Measurements from ENCODE around the gene ANKS1B.
A peak's percentile ranks its signal among the peaks of the same experiment; 100 is the strongest.

The ANKS1B gene

DNA sequence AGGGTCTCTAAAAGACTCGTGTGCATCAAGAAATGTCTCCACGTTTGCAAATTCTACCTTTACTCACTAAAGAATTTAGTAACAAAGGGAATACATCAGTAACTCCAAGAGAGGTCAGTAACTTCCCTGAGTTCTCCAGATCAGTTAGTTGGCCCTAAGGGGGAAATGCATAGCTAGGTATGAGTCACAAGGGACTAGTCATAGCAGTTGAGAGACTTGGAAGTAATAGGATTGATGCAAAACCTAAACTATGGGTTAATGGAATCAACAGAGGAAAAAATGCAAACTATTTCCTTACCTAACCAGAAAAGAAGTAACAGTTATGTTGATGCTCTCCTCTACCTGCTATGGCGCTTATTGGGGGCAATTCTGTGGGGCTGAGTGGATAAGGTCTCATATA lies 486.0 kb downstream of the ANKS1B start:
- Histone ChIP-seq H3K36me3 (ENCODE audit: control insufficient read depth, insufficient read depth, low read length) (no peaks in the 10 kb centered on the region), H3K27me3 (ENCODE audit: control insufficient read depth, insufficient read depth, low read length) (no peaks in the 10 kb centered on the region)

DNA sequence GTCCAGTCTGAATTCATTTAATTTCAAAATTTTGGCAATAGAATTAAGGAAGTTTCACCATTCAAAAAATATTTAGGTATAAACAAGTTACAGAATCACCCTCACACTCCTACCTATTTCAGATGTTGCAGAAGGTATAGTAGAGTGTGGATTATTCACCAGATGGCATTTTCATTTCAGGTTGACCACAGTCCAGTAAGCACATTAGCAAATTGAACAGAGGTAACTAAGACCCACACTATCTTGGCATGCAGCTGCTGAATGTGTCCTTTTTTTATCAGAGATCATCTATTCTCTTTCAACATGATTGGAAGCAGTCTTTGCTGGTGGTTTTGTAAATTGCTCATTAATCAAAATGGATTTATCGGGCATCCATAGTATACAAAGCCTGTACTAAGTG lies 488.9 kb downstream of the ANKS1B start:
- H3K27me3 ChIP-seq (ENCODE audit: control insufficient read depth, insufficient read depth, low read length), result no peaks in the 10 kb centered on the region
- H3K4me1 ChIP-seq (ENCODE audit: control insufficient read depth, insufficient read depth, low read length), result no peaks in the 10 kb centered on the region
- no peaks in the 10 kb centered on the region for H3K36me3 ChIP-seq (ENCODE audit: control insufficient read depth, insufficient read depth, low read length)
- no peak overlapping the region for H3K27ac ChIP-seq (ENCODE audit: low read depth, low read length)
- H3K4me3 ChIP-seq (ENCODE audit: low read length), result no peak overlapping the region
- H3K9ac ChIP-seq (ENCODE audit: low read length), result no peak overlapping the region

More for the DNA sequence above, 486.0 kb downstream of the ANKS1B start:
- Histone ChIP-seq H3K27ac (ENCODE audit: low read depth, low read length) (no peak overlapping the region), H3K9ac (ENCODE audit: low read length) (no peak overlapping the region), H3K4me1 (ENCODE audit: control insufficient read depth, insufficient read depth, low read length) (no peaks in the 10 kb centered on the region), H3K4me3 (ENCODE audit: low read length) (no peak overlapping the region)

DNA sequence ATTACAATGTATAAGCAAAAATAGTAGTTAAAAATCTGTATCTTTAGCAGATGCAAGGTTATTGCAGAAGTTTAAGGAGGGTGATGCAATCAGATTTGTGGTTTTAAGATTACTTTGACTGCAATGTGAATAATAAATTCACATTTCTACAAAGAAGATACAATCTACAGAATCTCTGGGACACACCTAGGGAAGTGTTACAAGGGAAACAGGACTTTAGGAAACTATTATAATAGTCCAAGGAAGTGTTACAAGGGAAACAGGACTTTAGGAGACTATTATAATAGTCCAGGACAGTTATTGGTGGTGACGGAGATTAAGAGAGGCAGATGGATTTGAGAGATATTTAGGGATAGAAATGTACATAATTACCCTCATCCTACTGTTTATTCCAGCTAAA lies 491.5 kb downstream of the ANKS1B start:
- Histone ChIP-seq H3K4me1 (ENCODE audit: control insufficient read depth, insufficient read depth, low read length) (no peaks in the 10 kb centered on the region), H3K27me3 (ENCODE audit: control insufficient read depth, insufficient read depth, low read length) (no peaks in the 10 kb centered on the region), H3K36me3 (ENCODE audit: control insufficient read depth, insufficient read depth, low read length) (no peaks in the 10 kb centered on the region), H3K4me3 (ENCODE audit: low read length) (no peak overlapping the region), H3K27ac (ENCODE audit: low read depth, low read length) (no peak overlapping the region), H3K9ac (ENCODE audit: low read length) (no peak overlapping the region)

DNA sequence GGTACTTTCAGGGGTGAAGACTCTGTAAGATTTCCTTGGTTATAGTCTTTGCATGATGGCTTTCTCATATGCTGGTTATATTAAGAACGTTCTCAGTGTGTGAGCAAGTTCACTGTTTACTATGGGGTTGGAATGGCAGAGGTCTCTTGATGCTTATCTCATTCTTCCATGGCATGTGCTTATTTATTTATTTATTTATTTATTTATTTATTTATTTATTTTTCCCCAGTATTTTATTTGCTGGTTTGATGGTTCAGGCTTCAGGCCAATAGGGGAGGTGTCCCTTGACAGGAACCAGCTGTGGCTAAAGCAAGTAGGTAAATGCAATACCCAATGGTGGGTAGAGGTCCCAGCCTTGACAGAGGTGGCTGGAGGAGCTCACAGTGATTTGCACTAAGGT lies 498.5 kb downstream of the ANKS1B start:
- Histone ChIP-seq H3K27ac (ENCODE audit: low read depth, low read length) (no peak overlapping the region), H3K4me1 (ENCODE audit: control insufficient read depth, insufficient read depth, low read length) (no peaks in the 10 kb centered on the region), H3K27me3 (ENCODE audit: control insufficient read depth, insufficient read depth, low read length) (no peaks in the 10 kb centered on the region), H3K36me3 (ENCODE audit: control insufficient read depth, insufficient read depth, low read length) (no peaks in the 10 kb centered on the region), H3K9ac (ENCODE audit: low read length) (no peak overlapping the region), H3K4me3 (ENCODE audit: low read length) (no peak overlapping the region)

DNA sequence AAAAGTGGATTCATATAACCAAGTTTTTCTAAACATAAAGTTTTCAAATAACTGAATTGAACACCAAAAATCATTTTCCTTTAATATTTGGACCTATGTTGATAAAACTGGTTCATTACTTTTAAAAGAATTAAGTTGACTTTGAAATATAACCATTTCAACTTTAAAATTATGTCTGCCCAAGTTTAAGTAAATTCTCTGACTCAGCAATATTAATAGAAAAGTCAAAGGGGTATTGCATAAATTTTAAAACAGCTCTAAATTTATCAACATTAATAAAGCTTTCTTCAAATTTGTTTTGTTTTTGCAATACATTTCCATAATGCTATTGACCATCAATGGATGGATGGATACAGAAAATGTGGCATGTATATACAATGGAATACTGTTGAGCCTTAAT lies 505.6 kb downstream of the ANKS1B start:
- no peak overlapping the region for H3K27ac ChIP-seq (ENCODE audit: low read depth, low read length)
- H3K4me3 ChIP-seq (ENCODE audit: low read length), result no peak overlapping the region
- H3K27me3 ChIP-seq (ENCODE audit: control insufficient read depth, insufficient read depth, low read length), result no peaks in the 10 kb centered on the region
- H3K9ac ChIP-seq (ENCODE audit: low read length), result no peak overlapping the region
- no peaks in the 10 kb centered on the region for H3K36me3 ChIP-seq (ENCODE audit: control insufficient read depth, insufficient read depth, low read length)
- H3K4me1 ChIP-seq (ENCODE audit: control insufficient read depth, insufficient read depth, low read length), result no peaks in the 10 kb centered on the region

DNA sequence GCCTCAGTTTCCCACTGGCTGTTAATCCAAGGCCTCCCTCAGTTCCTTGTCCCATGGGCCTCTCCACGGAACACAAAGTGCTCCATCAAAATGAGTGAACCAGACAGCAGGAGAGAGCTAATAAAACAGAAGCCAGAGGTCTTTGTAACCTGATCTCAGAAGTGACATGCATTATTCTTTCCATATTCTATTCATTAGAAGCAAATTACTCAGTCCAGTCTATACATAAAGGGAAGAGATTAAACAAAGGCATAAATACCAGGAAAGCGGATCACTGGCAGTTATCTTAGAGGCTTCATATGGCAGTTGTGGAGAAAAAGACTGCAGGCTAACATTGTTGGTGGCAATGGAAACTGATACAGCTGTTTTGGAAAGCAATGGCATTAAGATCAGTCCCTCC lies 507.8 kb downstream of the ANKS1B start:
- Histone ChIP-seq H3K4me3 (ENCODE audit: low read length) (no peak overlapping the region), H3K9ac (ENCODE audit: low read length) (no peak overlapping the region), H3K27ac (ENCODE audit: low read depth, low read length) (no peak overlapping the region), H3K27me3 (ENCODE audit: control insufficient read depth, insufficient read depth, low read length) (no peaks in the 10 kb centered on the region), H3K4me1 (ENCODE audit: control insufficient read depth, insufficient read depth, low read length) (no peaks in the 10 kb centered on the region), H3K36me3 (ENCODE audit: control insufficient read depth, insufficient read depth, low read length) (no peaks in the 10 kb centered on the region)

DNA sequence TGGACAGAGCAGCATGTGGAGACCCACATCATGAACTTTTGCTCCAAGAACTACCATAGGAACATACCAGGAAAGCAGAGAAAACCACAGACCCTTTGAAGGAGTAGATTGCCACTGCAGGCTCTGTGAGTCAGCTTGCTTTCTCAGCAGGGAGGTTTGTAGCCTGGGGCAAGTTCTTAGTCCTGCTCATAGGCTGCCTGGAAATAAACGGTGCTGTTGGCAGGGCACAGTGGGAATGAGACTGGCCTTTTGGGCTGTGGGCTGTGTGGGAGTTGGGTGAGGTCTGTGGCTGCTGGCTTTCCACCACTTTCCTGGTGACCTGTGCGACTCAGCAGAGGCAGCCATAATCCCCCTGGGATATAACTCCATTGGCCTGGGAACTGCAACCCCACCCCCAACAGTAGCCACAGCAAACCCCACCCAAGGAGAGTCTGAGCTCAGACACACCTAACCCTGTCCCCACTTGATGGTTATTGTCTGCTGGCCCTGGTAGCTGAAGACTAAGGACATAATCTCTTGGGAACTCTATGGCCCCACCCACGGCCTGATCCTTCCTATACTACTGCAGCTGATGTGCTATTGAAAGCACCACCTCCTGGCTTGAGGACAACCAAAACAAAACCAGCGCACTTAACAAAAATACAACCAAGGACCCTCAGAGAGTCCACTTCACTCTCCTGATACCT lies 529.2 kb downstream of the ANKS1B start:
- Histone ChIP-seq H3K4me1 (ENCODE audit: control insufficient read depth, insufficient read depth, low read length) (peaks cover 6% of the 10 kb centered on the region), H3K27ac (ENCODE audit: low read depth, low read length) (no peak overlapping the region), H3K27me3 (ENCODE audit: control insufficient read depth, insufficient read depth, low read length) (no peaks in the 10 kb centered on the region), H3K9ac (ENCODE audit: low read length) (no peak overlapping the region), H3K36me3 (ENCODE audit: control insufficient read depth, insufficient read depth, low read length) (no peaks in the 10 kb centered on the region), H3K4me3 (ENCODE audit: low read length) (no peak overlapping the region)

DNA sequence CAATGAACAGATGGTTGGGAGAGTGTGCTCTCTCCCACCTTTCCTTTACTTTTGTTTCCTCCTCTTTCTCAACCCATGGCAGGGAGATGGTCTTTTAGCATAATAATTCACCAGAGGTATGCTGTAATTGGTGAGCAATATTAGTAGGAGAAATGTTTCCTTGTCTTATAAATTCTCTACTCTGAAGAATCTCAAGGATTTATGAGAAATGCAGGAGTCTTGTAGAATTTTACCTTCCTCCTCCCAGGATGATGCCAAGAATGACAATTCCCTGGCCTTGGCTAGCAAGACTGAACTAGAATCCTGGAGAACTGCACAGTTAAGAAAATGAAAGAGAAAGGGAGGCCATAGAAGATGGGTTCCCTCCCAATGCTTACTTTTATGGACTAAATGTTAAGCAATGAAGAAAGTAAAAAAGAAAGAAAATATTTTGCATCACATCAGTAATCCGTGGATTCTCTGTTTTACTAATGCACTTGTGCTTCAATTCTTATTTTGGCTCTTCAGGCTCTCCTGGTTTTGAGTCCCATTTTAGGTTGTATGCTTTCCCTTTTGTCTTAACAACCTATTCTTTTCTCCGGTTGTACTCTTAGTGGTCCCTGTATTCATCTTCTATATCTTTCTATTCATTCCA lies 530.1 kb downstream of the ANKS1B start:
- Histone ChIP-seq H3K27me3 (ENCODE audit: control insufficient read depth, insufficient read depth, low read length) (no peaks in the 10 kb centered on the region), H3K4me3 (ENCODE audit: low read length) (no peak overlapping the region), H3K36me3 (ENCODE audit: control insufficient read depth, insufficient read depth, low read length) (no peaks in the 10 kb centered on the region), H3K4me1 (ENCODE audit: control insufficient read depth, insufficient read depth, low read length) (peaks cover 6% of the 10 kb centered on the region), H3K27ac (ENCODE audit: low read depth, low read length) (no peak overlapping the region), H3K9ac (ENCODE audit: low read length) (no peak overlapping the region)

DNA sequence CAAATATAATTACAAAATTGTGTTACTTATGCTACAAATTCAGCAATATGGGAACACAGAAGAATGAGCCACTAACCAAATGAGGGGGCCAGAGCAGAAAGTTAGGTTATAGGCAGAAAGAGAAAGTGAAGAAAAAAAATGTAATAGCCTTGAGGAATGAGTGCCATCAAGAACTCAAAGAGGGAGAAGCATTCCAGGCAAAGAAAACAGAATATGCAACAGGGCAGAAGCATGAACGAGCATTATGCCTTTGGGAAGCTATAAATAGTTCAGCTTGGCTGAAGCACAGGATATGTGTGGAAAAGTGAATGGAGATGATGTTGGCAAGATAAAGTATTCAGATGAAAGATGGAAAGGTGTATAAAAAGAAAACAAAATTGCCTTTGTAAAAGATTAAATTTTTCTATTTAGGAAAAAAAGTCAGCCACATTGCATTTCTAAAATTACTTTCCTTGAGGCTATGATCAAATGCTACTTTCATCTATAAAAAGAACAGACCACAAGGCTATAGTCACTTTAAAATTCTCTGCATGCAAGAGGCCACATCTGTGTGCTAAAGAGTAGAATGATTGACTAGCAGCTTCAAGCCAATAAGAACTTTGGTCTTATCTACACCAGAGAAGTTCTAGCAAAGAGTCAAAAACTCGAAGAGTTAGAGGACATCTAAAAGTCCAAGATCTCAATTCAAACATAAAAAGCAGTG lies 530.7 kb downstream of the ANKS1B start:
- Histone ChIP-seq H3K36me3 (ENCODE audit: control insufficient read depth, insufficient read depth, low read length) (no peaks in the 10 kb centered on the region), H3K4me3 (ENCODE audit: low read length) (no peak overlapping the region), H3K27ac (ENCODE audit: low read depth, low read length) (peak overlapping the region; percentile 2), H3K27me3 (ENCODE audit: control insufficient read depth, insufficient read depth, low read length) (no peaks in the 10 kb centered on the region), H3K4me1 (ENCODE audit: control insufficient read depth, insufficient read depth, low read length) (peaks cover 6% of the 10 kb centered on the region), H3K9ac (ENCODE audit: low read length) (no peak overlapping the region)

DNA sequence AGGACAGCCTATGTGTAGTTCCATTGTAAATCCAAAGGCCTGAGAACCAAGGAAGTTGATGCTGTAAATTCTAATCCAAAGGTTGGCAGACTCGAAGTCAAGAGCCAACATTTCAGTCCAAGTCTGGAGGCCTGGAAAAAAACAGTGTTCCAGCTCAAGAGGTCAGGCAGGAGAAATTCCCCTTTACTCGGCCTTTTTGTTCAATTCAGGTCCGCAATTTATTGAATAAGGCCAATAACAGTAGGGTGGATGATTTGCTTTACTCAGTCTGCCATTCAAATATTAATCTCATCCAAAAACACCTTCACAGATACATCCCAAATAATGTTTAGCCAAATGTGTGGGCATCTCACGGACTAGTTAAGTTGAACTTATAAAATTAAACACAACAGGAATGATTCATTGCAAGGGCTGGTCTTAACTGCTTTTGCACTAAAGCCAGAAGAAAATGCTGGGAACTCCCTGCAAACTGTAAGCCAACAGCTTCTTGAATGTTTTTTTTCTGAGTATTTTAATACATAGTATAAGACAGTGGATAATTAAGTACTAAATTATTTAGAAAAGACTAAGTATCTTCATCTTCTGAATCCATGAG lies 534.6 kb downstream of the ANKS1B start:
- H3K4me3 ChIP-seq (ENCODE audit: low read length), result no peak overlapping the region
- H3K27me3 ChIP-seq (ENCODE audit: control insufficient read depth, insufficient read depth, low read length), result no peaks in the 10 kb centered on the region
- H3K36me3 ChIP-seq (ENCODE audit: control insufficient read depth, insufficient read depth, low read length), result no peaks in the 10 kb centered on the region
- H3K27ac ChIP-seq (ENCODE audit: low read depth, low read length), result no peak overlapping the region
- peaks cover 6% of the 10 kb centered on the region for H3K4me1 ChIP-seq (ENCODE audit: control insufficient read depth, insufficient read depth, low read length)
- no peak overlapping the region for H3K9ac ChIP-seq (ENCODE audit: low read length)

DNA sequence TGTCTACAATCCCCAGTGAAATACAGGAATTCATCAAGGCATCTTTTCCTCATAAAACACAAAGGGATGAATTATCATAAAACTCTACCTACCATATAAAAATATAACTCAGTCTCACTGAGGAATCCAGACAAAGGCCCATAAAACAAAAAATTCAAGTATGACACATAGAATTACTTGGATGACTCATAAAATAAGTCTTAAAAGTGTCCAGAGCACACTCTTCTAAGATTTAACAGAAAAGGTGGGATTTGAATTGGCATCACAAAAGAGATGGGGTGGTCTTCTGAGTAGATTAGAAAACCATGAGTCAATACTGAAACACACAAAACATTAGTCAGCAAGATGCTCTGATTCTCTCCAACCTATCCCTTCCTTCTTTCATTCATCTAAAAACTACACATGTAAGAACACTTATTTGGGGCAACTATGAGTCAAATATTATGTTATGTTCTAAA lies 539.8 kb downstream of the ANKS1B start:
- Histone ChIP-seq H3K9ac (ENCODE audit: low read length) (no peak overlapping the region), H3K4me1 (ENCODE audit: control insufficient read depth, insufficient read depth, low read length) (no peaks in the 10 kb centered on the region), H3K27ac (ENCODE audit: low read depth, low read length) (no peak overlapping the region), H3K36me3 (ENCODE audit: control insufficient read depth, insufficient read depth, low read length) (no peaks in the 10 kb centered on the region), H3K27me3 (ENCODE audit: control insufficient read depth, insufficient read depth, low read length) (no peaks in the 10 kb centered on the region), H3K4me3 (ENCODE audit: low read length) (no peak overlapping the region)

DNA sequence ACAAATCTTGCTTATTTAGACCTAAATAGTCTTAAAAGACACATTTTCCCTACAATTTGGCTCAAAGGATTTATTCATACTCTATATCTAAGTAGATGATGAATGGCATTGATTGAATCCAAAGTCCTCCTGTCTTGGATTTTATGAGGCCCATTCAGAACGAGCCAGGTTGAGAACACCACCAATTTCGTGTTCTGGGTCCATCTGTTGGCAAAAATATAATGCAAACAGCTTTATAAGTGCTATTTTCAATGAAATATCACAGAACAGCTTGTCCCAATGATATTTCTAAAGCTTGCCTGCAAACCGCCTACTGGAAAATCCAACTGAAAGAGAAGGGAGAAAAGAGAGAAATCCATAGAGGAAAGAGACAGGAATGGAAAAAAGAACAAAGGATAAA lies 542.0 kb downstream of the ANKS1B start:
- Histone ChIP-seq H3K27me3 (ENCODE audit: control insufficient read depth, insufficient read depth, low read length) (no peaks in the 10 kb centered on the region), H3K27ac (ENCODE audit: low read depth, low read length) (no peak overlapping the region), H3K4me3 (ENCODE audit: low read length) (no peak overlapping the region), H3K4me1 (ENCODE audit: control insufficient read depth, insufficient read depth, low read length) (no peaks in the 10 kb centered on the region), H3K36me3 (ENCODE audit: control insufficient read depth, insufficient read depth, low read length) (no peaks in the 10 kb centered on the region), H3K9ac (ENCODE audit: low read length) (no peak overlapping the region)

Measured in rectal smooth muscle tissue (tissue), 1 donor.